HG03565 (cell line): Measurements from ENCODE around the gene GPX6.
"Not testable (repeated sequence)": the region's sequence is repeated elsewhere in the genome, so short reads cannot be mapped to it uniquely, and the experiment has no call there.

Experiments used
- ATAC-seq: cut with Tn5 transposase; IDR thresholded peaks from one replicate; pipeline ENCODE4 v1.9.1; 2021; ENCODE audit warnings: mild to moderate bottlenecking, moderate library complexity; ENCODE audit not compliant: unreplicated experiment

Gene GPX6

DNA sequence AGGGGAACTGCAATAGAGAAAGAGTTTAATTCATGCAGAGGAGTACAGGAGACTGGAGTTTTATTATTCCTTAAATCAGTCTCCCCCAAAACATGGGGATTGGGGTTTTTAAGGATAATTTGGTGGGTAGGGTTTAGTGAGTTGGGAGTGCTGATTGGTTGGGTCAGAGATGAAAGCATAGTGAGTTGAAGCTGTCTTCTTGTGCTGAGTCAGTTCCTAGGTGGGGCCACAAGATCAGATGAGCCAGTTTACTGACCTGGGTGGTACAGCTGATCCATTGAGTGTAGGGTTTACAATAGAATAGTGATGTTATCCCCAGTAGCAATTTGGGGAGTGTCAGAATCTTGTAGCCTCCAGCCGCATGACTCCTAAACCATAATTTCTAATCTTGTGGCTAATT is 29.1 kb downstream of the GPX6 start:
- ATAC-seq: no peak

- no peak for ATAC-seq
Measured at GRCh38 chr6:28485482-28485881, 30.1 kb downstream of the GPX6 start.

DNA sequence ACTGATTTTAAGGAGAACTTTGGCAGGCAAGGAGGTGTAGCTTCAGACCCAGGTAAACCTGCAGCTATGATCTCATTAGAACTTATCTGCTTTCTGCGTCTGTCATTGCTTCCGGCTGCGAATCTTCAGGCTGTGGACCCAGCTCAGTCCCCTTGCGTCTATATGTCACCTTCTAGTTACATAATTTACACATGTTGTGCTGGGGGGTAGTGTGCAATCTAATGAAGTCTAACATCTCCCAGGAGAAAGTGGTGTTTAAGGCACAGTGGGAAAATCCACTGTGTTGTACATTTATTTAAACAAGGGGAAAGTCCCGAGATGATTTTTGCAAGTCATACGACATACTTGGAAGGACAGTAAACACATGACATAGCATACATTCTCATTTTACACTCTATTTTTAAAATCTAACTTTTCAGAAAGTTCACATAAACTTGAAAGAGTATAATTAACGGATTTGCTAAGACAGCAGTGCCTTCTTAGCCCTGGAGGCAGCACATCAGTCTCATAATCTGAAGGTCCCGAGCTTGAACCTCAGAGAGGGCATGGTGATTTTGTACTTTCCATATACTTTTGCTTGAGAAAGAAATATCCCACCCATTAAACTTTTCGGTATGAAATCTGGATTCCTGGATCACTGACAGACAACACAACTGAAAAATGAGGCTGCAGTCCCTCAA is 35.2 kb downstream of the GPX6 start:
- ATAC-seq: no peak

- no peak for ATAC-seq
Measured at GRCh38 chr6:28478518-28478917, 37.1 kb downstream of the GPX6 start.

GRCh38 chr6:28474441-28475219 is 41.0 kb downstream of the GPX6 start:
- peak; percentile 57 for ATAC-seq

DNA sequence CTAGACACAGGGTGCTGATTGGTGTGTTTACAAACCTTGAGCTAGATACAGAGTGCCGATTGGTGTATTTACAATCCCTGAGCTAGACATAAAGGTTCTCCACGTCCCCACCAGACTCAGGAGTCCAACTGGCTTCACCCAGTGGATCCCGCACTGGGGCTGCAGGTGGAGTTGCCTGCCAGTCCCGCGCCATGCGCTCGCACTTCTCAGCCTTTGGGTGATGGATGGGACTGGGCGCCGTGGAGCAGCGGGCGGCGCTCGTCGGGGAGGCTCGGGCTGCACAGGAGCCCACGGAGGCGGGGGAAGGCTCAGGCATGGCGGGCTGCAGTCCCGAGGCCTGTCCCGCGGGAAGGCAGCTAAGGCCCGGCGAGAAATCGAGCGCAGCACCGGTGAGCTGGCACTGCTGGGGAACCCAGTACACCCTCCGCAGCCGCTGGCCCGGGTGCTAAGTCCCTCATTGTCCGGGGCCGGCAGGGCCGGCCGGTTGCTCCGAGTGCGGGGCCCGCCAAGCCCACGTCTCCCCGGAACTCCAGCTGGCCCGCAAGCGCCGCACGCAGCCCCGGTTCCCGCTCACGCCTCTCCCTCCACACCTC is 46.3 kb downstream of the GPX6 start:
- not testable (repeated sequence) for ATAC-seq

- no peak for ATAC-seq
Measured at GRCh38 chr6:28468056-28468455, 47.5 kb downstream of the GPX6 start.

DNA sequence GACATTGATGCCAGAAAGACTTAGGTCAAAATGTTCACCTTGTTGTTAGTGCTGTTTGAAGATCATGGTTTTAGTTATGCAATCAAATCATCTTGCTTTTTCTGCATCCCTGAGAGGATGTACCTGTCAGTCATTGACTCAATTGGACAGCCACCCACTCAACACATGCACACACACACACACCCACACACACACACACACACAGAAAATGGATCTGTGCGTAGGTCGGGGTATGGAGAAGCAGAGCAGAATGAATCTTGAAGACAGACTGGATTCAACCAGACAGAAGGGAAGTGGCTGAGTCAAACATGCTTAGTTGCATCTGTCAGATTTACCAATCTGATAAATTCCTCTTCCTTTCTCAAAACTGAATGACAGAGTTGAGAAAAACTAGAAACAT is 53.2 kb downstream of the GPX6 start:
- no peak for ATAC-seq

- no peak for ATAC-seq
Measured at GRCh38 chr6:28458568-28458967, 57.0 kb downstream of the GPX6 start.
